HG02588 (cell line): ENCODE measurements around the gene GPR35.

Source experiments
- ATAC-seq: cut with Tn5 transposase; IDR thresholded peaks from one replicate; pipeline ENCODE4 v1.9.1; 2021; ENCODE audit warnings: mild to moderate bottlenecking, moderate library complexity; ENCODE audit not compliant: unreplicated experiment

Gene GPR35

DNA sequence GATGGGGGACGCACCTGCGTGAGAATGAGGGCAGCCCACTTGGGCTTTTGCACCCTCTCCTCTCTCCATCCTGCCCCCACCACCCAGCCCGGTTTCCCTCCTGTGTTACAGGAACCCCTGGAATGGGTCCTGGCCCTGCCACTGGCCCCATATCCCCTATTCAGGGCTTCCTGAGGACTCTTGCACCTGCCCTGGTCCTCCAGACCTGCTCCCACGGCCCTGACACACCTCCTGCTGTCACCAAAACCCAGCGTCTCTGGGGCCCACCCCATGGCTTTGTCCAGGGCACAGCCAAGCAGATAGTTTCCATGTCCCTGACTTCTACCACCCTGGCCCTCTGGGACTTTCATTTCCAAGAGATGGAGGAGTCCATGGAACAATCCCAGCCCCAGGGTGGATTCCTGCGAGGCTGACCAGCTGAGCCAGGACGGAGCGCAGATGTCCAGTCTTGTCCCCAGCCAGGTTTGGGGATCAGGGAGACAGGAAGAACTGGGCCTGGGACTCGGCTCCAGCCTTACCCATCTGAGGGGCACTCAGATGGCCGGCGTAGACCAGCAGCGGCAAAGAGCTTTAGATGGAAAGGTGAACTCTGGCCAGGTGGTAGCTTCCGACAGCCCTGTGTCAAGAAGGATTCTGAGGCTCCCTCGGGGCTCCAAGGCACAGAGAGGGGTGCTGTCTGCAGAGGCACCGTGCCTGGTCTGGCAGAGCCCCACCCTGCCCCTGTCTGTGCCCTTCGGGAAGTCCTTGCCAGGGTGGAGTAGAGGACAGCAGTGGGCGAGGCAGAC lies 12.0 kb downstream of the GPR35 start:
- no peak for ATAC-seq

DNA sequence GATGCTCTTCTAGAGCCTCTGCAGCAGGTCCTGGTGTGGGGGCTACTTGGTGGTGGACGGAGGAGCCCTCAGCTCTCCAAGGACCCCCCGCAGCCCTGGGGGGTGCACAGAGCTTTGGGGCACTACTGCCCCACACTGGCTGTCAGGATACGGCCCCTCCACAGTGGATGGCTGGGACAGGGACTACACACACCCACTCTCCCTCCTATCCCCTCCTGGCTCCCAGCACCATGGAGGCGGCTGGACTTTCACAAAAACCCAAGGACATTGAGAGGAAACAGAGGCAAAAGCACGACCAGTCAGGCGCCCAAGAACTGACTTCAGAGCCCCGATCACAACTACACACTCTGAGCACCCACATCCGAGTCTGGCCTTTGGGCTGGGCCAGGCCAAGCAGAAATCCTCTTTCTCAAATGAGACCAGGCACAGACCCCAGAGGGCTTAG lies 12.6 kb downstream of the GPR35 start:
- ATAC-seq, result no peak

DNA sequence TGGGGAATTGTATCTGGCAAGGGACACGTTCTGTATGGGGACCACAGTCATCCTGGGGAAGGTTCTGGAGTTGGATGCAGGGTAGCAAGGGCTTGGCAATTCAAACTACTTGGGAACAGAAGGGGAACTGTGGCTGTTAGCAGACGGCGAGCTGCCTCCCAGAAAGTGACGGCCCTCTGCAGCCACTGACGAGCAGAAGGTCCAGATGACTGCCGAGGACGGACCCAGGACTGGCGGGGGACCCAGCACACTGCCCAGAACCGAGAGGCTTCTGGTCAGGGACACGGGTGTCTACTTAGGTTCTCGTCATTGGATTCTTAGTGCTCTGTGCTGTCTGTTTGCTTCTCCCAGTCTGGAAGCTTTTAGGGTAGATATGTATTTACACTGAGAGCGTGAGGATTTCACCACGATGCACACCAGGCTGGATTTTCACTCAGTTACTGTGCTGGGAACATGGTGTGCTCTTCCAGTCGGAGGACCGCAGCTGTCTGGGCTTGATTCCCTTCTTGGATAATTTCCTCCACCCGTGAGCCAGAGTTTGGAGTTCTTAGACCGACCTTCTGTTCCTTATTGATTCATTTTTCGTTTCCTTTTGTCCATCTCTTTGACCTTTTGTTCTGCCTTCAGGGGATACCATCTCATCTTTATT lies 13.4 kb downstream of the GPR35 start:
- ATAC-seq, result no peak

DNA sequence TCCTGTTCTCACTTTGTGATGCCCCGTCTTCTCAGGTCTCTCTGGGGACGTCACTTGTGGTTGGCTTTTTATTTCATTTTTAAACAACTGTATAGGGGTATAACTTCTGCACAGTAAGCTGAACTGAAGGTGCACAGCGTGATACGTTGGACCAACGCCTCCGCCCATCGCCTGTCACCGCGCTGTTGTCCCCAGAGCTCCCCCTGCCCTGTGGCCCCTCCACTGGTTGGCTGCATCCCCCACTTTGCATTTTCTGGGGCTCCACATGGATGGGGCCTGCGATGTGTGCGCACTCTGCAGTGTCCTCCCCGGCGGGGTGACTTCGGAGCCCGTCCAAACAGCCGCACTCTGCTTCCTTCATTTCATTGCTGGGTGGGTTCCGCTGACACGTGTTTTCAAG lies 14.3 kb downstream of the GPR35 start:
- ATAC-seq, result no peak

DNA sequence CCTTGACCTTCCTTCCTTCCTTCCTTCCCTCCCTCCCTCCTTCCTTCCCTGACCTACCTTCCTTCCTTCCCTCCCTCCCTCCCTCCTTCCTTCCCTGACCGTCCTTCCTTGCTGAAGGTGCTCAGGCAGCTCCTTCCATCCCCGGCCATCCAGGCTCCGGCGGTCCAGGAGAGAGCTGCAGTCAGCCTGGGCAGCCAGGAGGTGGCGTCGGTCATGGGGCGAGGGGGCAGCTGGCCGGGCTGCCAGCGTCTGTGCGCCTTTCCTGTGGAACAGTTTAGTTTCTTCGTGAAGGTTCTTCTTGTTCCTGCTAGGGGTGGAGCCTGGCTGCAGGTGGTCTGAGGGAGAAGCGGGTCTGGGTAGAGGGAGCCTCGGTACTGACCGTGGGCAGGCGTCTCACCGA lies 15.7 kb downstream of the GPR35 start:
- no peak for ATAC-seq

DNA sequence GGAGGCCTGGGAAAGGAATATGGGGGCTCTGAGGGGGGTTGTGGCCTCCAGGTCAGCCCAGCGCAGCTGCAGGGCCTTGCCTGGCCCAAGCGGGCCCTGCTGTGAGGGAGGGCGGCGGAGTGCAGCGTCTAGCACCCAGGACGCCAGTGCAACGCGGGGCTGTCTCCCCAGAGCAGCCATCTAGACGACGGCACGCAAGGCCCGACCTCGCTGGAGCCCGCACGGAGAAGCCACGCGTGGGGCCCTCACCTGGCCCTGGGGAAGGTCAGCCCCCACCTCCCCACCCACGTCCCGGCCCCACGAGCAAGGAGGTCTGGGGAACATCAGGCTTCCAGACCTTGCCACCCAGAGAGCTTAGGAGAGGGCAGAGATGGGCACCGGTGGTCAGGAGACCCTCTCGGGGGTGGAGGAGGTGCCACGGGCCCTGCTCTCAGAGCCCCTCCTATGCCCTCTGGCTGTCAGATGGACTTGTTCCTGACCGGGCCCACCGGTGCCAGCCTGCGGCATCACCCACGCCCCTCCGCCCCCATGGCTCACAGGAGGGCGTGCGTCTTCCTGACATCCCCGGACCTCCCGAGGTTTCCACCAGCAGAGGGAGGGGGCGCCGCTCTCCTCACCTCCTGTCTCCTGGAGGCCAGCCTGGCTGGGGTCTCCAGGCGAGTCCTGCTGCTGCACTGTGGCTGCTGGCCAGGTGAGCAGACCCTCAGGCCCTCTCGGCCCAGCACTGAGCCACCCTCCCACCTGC lies 17.0 kb downstream of the GPR35 start:
- ATAC-seq, result no peak

DNA sequence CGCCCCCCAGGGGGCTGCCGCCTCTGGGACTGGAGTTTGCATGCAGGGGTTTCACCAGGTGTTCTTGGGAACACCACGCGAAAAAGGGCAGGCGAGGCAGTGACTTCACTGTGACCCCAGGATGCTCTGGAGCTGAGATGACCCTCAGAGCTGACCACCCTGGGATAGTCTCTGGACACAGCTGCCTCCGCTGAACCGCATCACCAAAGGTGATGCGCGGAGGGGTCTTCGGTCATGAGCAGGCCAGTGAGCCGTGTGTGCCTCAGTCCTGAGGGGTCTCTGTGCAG lies 17.5 kb downstream of the GPR35 start:
- ATAC-seq, result no peak

DNA sequence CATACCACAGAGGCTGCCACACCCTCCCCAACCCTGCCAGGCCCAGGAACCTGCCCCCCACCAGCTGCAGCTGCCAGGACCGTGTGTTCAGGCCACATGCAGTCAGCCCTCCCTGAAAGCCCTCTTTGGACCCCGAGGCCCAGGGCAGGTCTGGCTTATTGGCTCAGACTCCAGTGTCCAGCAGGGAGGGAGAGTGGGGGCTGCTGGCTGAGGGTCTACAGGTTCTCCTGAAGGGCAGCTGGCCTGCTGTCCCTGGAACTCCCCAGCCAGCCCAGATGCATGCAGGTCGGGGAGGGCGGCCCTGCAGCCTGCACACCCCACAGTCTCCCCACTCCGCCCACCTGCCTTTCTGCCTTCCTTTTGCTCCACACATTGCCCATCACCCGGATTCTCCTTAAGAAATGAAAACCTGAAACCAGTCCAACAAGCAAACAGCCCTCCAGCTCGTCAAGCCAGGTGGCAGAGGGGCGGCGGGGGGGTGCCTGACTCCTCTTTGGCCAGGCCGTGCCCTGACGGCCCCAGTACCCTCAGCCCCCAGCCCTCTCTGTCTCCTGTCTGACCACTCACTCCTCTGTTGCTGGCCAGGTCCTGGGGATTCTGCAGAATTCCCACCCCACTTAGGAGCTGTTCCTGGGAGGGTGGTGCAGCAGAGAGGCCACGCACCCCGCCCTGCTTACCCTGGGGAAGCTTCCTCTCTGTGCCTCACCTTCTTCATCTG lies 18.0 kb downstream of the GPR35 start:
- ATAC-seq, result no peak

DNA sequence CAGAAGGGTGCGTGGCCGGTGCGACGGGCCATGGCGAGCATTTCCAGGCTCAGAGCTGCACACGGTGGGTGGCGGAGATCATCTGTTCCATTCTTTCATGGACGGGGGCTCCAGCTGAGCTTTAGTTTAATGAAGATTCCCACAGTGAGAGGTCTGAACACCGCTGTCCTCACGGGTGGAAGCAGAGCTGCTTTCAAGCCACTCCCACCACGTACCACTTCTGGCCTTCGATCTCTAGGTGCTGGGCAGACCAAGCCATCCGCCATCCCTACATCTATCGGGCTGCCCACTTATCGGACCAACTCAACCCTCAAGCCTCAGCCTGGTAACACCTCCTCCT lies 18.5 kb downstream of the GPR35 start:
- ATAC-seq, result no peak

DNA sequence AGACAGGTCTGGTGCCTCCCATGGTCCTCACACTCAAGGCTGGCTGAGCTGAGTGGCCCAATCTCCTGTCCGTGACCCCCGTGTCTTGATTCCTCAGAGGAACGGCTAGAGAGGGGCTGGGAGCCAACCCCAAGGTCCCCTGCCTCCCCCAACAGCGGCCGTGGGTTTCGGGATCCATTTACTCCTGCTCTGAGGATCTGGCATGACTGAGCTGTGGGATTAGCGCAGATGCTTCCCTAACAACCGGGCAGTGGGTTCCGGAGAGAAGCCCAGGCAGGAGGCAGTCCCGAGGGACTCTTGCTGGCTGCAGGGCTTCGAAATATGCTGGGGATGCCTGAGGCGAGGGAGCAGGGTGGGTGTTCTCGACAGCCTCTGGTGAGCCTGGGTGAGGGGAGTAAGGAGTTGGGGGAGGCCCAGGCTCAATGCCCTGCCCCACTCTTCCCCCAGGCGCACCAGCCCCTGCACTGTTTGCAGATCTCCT lies 18.9 kb downstream of the GPR35 start:
- no peak for ATAC-seq

DNA sequence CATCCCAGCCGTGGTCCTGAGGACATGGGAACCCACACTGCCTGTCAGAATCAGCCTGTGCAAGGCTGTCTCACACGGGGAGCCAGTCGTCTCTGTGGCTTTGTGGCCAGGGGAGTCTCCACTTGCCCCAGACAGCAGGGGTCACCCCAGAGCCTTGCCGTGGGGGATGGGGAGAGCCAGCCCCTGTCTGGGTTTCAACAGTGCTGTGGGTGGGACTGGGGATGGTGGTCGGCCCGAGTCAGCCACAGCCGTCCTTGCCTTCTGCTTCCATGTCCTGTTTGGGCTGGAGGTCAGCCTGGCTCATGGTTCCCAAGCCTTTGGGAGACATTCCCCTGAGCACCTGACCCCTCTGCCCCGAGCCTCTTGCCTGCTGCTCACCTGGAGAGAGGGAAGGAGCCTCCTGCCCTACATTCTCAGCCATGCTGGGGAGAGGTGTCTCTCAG lies 19.6 kb downstream of the GPR35 start:
- ATAC-seq, result no peak

DNA sequence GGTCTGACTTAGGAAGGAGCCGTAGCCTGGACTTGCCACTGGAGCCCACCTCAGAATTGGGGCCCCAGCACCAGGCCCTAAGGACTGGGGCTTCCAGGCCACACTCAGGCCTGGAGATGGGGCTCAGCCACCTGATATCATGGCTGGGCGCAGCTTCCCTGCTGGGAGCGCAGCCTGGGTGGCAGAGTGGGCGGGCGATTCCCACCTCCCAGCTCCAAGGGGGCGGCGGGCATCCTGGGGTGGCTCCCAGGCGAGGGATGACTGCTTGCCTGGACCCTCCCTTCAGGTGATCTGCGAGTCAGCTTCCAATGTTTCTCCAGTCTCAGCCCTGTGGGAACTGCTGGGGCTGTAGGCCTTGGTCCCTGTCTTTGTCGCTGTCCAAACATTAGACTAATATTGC lies 20.1 kb downstream of the GPR35 start:
- ATAC-seq, result no peak

DNA sequence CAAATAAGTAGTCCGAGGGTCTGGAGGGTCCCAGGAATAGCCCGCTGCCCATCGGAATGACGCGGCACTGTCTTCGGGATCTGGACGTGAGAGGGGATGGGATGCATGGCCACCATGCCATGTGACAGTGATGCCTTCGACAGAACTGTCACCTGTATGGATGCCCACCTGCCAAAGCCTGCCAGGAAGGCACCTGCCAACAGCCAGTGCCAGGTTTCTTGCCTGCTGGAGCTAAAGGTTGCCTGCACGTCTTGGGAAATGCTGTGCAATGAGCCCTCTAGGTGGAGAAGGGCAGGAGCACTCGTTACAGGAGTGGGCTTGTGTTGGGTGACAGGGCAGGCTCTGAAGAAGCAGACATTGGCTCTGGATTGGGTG lies 20.5 kb downstream of the GPR35 start:
- no peak for ATAC-seq

DNA sequence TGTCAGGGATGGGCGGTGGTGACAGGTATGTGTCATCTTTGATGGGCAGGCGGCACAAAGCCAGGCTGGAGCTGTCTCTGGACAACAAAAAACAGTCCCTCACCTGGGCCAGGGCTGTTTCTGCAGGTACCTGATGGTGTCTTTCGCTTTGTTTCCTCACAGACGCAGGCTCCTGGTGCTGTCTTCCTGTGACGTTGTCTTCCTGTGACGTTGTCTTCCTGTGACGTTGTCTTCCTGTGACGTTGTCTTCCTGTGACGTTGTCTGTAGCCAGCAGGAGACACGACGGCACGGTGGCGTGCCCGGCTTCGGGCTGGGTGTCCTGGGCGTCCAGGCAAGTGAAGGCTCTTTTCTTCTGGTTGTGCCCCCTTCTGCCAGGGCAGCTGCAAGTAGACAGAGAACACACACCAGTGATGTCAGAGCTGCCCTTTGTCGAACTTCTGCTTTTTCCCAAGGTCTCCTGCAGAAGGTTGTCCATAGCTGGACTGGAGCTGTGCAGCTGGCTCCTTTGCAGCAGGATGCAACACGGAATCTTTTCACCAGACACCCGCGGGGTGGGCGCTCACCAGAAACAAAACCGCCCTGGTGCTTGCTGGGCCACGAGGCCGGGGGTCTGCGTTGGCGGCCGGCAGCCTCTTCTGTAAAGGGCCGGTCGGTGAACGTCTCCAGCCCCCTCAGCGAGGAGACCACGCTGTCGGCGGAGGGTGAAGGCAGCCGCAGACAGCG lies 21.1 kb downstream of the GPR35 start:
- ATAC-seq, result no peak

DNA sequence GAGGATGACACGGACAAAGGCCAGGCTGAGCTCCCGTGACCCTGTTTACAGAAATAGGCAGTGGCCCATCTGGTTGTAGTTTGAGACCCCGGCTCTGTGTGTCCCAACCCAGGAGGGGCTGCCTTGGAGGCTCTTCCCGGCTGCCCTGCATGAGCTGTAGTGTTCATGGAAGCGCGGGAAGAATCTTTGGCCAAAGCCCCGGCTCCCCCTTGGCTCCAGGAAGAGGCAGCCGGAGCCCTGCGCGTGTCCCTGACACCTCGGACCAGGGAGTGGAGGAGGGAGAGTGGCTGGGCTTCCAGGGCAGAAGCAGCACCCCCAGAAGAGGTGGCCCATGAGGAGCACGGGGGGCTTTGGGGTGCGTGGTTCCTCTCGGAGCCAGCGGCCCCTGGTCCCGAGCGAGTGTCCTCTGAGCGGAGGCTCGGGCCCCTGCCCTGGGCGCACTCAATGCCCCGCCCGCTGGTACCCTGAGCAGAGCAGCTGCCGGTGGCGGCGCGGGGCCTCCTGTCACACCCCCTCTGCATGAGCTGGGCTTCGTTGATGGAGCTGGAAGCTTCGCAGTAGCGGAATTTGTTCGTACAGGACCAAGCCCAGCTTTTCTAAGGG lies 21.7 kb downstream of the GPR35 start:
- no peak for ATAC-seq

DNA sequence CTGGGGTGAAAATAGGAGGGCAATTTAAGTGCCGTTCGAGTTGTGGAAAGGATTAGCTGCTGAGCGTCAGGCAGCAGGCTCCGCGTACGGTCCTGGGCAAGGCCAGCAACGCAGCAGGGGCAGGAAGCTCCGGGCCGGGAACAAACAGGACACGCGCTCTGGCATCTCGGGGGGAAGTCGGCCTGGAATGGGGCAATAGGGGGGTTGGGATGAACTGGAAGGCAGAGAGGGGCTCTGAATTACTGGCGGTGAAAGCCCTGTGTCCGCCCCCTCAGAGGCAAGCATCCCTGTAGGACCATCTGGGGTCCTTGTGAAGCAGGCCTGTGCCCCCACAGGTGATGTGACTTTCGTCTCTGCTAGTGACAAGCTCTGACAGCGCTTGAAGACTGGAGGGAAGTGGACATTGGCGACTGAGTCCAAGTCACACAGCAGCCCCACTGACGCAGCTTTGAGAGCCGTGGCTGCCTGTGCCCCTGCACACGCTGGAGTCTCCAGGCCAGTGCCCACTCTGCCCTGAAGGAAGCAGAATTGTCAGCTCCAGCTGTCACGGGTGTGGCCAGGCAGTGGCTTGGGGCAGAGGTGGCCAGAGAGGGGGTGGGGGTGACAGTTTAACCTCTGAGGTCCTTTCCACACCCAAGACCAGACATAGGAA lies 22.3 kb downstream of the GPR35 start:
- ATAC-seq, result no peak

DNA sequence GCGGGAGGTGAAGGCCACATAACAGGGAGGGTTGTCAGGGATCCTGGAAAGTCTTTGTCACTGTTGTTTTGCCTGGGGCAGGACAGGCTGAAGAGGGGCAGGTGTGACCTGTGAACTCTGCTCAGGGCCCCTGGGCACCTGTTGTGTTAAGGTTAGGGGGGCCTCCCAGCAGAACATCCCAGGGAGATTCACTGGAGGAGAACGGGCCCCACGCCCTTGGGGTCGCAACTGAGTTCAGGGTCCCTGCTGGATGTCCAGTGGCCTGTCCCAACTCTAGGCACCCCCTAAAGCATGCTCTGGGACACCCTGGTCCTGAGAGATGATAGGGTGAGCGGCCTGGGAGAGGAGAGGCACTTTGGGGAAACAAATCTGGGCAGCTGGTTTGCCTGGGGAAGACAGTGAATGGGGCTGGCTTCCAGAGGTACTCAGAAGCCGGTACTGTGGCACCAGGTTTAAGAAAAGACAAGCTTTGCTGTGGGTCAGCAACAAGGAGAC lies 22.9 kb downstream of the GPR35 start:
- no peak for ATAC-seq

DNA sequence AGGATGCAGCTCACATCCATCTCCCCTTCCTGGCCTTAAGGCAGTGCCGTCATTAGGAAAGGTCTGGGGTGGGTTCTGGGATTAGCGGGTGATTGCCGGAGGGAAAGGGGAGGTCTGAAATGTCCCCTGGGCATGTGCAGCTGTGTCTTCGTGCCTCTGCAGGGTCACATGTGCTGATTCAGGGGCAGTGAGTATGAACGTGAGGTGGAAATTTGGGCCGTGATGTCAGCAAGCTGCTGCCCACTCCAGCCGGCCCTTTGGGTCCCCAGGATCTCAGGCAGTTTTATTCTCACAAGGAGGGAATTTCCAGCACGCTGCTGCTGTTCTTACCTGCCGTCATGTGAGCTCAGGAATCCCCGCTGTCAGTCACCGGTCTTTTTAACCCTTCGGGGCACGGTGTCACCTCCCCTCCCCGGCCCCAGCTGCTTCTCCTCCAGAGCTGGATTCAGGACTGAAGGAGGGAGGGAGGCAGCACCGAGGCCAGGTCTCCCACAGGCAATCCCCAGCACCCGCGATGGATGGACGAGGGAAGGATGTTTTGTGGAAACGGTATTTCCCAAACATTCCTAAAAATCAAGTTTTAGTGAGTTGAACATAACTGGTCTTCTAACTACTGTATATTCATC lies 23.5 kb downstream of the GPR35 start:
- no peak for ATAC-seq

DNA sequence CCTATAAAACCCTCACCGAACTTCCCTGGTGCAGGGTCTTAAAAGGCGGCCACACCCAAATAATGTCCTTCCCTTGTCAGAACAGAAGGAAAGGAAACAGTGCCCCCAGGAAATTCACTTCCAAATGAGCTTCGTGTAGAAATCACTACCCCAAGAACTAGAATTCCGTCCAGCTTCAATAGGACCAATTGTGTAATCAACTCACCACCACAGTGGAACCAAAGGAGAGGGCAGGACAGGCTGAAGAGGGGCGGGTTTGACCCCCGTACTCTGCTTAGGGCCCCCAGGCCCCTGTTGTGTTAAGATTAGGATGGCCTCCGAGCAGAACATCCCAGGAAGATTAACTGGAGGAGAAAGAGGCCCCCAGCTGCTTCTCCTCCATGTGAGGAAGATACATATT lies 24.1 kb downstream of the GPR35 start:
- no peak for ATAC-seq
